ENCODE measurements around the gene WDR35.

The WDR35 gene

DNA sequence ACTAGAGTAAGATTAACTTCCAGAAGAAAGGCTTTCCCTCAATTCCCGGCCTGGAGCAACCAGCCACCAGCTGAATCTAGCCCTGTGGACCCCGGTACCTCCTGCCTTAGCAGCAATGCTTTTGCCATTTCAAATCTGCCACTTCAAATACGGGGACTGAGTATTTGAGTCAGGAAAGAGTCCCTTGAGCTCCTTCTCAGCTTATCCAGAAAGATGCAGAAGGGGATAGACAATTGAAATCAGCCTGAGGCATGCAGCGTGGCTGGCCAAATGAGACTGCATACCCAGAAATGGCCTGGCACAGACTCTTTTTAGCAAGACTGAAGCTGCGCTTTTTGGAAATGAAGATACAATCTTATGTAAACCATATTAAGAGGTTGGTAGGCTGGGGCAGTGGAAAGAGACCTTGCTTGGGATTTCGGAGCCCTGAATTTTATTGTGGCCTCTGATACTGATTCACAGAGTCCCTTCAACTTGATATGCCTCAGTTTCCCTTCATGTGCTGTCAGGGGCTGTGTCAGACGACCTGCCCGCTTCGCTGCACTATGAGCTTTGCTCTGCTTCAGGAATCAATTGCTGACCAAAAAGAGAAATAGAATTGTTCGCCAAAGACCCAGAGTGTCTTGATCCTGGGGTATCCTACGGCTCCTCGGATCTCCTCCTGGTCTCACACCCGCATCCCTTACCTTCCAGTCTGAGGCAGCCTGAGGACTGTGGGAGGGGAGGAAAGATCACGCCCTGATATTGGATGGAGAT is 21.5 kb upstream of the WDR35 start:
- DNase-seq, result no peak

DNA sequence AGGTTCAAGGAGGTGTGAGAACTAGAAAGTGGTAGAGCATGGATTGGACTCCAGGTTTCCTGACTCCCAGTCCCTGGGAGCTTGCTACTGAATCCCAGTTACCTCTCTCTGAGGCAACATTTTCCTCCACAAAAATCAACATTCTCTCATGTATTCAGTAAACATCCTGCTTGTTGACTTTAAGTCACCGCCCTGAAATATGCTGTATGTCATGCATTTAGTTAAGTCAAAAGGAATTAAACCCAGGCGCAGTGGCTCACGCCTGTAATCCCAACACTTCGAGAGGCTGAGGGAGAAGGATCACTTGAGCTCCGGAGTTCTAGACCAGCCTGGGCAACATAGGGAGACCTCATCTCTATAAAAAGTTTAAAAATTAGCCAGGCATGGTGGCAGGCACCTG is 18.8 kb upstream of the WDR35 start:
- DNase-seq, result no peak

DNA sequence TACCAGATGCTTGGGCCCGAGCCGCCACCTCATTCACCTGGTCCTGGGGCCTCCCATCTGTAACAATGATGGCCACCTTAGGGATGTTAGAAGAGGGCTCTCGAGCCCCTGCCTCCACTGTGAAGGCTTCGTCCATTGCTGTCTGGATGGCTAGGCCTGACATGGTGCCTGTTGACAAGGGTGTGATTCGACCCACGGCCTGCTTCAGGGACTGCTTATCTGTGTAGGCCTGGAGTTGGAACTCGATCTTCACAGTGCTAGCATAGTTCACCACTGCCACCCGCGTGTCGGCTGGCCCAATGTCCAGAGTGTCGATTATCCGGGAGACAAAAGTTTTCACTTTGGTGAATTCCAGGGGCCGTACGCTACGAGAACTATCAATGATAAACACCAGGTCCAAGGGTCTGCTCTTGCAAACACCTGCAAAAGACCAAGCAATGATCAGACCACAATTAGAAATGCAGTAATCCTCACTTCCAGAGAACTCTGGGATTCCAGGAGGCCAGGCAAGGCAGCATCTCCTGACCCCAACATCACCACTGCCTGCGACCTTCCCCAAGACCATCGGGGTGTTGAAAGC is 16.1 kb upstream of the WDR35 start:
- DNase-seq, result no peak

DNA sequence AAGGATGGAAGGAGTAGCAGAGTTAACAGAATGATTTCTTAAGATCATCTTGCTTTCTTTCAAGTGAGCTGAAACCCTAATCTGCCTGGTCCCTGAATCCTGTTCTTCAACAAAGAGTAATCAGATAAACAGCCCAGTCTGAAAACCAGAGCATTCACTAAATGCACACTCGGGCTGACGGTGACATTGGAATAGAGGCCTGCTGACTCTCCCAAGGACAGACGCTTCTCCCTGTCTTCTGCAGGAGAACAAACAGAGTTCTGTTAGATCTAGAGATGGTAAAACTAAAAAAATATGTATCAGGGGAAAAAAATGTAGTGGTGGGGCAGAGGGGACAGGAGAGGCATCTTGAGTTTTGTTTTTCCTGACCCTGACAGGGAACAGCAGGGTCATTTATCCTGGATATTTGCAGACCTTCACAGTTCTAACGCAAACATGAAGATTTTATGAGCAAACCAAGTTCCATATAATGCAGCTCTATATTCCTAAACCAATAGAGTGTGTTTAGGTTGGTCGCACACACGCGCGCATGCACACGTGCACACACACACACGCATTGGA is 15.2 kb upstream of the WDR35 start:
- DNase-seq, result no peak

DNA sequence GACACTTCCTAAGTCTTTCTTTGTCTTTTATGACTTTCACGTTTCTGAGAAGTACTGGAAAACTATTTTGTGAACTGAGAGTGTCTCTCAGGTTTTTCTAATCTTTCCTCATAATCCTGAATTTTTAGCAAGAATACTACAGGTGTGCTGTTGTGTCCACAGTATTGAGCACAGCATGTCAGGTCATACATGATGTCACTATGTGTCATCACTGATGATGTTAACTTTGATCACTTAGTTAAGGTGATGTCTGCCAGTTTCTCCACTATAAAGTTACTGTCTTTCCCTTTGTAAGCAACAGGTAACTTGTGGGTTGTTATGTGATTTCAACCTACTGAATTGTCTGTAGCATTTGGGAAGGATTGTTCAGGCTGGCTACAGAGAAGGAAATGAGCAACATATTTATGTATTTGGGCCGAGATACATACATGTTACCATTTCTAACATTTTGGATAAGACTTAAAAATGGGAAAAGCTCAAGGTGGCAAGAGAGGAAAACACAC is 11.5 kb upstream of the WDR35 start:
- no peak for DNase-seq

DNA sequence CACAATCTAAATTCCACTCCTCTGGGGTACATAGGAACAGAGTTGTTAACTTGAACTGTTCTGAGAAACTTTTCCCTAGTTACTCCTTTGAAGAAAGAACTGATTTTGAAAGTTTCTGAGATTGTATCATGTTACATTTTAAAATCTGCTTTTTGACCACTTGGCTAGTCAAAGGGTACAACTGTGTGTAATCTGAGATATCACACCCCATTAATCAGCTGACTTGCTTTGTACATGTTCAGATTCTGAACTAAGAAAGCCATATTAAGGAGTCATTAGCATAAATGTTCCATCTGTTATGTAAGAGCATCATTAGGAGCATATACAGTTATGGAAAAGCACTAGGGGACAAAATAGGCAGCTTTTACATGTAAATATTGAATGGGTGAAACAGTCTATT is 3.8 kb upstream of the WDR35 start:
- DNase-seq, result no peak

DNA sequence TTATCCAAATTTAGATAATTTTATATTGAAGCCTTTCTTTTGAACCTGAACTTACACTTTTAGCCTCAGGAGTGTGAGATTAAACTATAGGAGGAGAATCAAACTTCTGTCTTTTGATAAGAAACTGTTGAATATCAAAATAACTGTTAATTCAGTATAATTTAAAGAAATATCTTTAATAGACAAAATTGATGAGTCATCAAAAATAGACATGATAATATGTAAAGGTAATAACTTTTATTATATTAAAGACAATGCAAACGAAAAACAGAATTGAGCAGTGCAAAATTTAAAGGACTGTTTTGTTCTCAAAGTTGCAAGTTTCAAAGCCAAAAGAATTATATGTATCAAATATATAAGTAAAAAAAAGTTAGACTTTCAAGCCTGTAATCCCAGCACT is 2.0 kb upstream of the WDR35 start:
- no peak for DNase-seq

DNA sequence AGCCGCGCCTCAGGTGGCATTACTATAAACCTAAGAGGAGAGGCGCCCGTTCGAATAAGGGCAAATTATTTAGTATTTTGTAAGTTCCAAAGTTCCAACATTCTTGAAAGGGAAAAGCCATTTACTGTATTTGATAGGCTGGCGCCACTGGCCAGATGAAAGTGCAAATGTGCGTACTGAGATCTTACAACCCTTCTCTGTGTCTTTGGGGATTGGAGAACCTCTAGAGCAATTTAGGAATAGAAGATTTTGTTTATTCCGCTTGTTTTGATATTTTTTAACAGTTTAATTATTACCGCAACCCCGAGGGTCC is 467 bp upstream of the WDR35 start:
- DNase-seq, result no peak

DNA sequence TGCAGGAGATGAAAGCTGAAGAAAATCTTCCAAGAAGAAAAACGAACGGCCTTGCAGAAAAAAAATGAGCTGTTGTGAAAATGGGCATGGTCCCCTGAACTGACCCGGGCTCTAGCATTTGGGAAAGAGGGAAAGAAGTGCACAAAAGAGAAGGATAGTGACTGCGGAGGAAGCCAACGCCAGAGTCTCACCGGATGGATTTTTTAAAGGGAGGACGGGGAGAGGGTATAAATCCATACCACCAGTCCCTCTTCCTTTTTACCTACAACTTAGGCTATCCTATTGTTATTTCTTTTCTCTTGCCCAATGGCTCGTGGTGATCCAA is 601 bp downstream of the WDR35 start:
- DNase-seq, result no peak

DNA sequence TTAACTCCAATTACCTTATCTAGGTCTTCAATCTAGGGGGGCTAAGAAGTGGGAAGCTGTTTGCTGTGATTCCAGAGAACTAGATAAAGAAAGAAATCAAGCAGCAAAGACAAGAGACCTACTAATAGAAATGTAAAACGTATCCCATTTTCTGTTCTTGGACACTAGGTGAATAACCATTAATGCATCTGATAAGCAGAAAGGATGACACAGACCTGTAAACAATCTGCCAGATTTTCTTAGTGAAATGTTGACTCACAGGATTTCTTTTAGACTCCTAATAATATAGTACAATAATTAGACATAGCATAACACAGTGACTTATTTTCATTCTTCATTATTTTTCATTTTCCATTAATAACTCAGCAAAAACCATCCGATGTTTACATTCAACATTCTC is 1.3 kb downstream of the WDR35 start:
- DNase-seq, result no peak

DNA sequence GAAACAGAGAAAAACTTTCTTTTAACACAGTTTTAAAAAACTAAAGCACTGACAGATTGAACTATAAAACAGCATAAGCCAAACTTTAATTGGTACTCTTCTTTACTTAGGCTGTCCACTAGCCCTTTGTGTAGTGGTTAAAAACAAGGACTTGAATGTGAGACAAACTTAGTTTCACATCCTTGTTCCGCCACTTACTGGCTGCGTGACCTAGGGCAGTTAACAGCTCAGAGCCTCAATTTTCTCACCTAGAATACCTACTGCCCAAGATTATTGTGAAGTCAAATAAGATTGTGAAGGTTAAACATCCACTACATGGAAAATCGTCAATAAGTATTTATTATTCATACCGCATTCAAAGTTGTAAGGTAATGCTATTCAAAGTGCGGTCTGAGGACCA is 2.0 kb downstream of the WDR35 start:
- no peak for DNase-seq

DNA sequence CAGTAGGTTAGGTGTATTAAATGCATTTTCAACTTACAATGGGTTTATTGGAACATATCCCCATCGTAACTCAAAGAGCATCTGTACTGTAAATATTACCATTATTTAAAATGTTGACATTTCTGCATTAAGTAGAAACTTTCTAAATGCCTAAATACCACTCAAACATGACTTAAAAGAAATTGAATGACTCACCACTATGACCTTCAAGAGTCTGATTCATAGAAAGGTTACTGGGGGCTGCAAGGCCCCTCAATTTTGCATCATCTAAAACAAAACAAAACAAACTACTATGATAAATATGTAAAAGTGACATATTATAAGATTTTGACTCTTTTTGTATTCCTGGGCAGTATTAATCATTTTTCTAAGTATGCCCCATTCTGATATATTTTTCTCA is 7.6 kb downstream of the WDR35 start:
- DNase-seq, result no peak

DNA sequence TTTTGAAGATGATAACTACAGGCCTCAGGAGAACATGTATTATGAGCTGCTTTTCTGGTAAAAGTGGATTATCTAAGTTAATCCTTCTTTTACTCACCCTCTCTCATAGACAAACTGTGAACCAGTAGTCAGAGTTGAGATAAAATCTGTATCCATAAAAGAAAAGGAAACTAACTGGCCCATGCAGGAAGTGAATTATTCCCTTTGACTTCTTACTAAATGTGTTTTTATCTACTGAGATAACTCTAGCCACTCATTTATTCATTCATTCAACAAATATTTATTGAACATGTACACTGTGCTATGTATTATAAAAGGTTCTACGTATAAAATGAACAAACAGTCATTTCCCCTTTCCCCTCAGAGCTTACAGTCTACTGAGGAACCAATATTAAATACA is 10.0 kb downstream of the WDR35 start:
- DNase-seq, result no peak

DNA sequence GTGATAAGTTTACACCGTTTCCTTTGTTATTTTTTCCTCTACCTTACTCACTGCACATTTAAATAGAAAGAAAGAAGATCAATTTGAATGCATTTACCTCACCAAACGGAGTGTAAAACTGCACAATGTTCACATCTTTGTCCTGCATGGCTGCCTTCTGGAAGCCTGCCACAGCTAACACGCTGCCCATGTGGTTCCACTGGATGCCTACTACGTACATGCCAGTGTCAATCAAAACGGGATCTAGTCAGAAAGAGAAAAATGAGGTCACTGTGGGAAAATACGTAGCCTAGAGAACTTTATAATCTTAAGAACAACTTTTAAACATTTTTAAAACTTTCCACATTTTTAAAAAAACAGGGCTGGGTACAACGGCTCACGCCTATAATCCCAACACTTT is 16.4 kb downstream of the WDR35 start:
- no peak for DNase-seq

DNA sequence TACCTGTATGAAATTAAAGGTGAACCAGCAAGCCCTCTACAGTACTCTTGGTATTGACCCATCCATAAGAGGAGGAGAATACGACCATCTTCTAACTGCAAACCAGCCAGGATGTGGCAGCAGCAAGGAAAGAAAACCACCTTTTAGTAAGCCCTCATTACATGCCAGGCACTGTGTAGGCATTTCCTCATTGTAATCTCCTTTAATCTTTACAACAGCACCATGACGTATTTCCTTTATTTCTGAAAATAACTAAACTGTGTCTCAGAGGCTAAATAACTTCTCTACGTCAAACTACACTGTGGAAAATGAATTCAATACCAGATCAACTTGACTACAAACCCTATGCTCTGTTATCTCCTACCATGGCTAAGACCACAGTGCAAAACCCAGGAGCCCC is 18.2 kb downstream of the WDR35 start:
- DNase-seq, result no peak

DNA sequence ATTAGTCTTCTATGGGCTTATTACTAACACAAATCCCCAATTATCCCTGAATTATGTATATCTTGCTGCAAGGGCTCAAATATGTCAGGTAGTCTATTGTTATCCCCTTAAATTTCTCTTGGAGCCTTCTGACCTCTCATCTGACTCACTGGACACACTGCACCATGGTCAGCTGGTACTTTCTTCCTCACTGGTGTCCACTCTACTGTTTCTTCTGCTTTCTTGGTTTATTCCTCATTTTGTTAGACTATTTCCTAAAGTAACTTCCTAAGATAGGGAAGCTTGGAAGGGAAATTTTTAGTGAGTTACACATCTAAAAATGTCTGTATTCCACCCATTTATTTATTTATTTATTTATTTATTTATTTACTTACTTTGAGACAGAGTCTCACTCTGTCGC is 26.5 kb downstream of the WDR35 start:
- DNase-seq, result no peak

DNA sequence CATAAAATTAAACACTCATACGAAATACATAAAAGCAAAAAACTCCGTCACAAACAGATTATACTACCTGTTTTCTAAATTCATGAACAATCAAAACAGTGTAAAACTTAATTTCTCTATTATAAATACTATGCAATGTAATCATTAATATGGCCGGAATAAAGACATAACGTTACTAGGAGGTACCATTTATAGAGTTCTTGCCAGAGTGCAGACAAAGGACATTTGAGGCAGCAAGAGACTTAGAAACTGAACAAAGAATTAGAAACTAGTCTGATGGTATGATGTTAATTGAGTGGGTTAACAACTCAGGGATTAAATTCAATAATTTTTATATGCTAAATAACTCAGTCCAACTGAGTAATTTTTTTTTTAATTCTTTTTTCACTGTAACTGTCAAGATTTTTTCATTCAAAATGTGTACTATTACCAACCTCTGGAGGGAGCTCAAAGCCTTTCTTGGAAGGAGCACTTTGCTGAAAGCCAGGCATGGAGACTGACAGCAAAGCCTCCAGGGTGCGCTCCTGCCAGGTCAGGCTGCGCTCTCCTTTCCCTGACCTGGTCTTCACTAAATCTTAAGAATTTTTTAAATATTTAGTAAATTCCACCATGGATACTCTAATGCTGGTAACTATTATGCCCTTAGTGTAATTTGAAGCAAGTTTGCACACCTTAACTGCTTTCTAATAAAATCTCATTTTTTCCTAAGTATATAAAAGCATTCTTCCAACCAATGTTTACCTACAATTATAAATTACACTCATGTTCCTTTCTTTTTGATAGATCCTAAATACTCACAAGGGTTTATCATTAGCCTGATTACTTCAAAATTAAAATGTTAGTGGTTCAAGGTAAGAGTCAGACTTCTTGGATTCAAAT is 34.1 kb downstream of the WDR35 start:
- DNase-seq, result no peak

DNA sequence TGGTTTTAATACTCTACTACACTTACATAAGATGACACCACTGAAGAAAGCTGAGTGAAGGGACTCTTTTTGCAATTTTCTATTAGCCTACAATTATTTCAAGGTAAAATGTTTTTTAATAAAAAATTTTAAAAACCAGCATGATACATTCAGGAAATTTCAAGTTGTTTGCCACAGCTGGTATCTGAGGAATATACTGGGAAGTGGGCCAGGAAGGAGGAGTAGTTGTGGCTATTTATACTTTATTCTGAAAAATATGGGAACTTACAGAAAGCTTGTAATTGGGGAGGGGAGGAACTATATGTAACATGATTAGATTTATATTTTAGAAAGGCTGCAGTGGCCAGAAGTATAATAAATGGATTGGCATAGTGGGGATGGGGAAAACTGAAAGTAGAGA is 40.8 kb downstream of the WDR35 start:
- DNase-seq, result no peak

DNA sequence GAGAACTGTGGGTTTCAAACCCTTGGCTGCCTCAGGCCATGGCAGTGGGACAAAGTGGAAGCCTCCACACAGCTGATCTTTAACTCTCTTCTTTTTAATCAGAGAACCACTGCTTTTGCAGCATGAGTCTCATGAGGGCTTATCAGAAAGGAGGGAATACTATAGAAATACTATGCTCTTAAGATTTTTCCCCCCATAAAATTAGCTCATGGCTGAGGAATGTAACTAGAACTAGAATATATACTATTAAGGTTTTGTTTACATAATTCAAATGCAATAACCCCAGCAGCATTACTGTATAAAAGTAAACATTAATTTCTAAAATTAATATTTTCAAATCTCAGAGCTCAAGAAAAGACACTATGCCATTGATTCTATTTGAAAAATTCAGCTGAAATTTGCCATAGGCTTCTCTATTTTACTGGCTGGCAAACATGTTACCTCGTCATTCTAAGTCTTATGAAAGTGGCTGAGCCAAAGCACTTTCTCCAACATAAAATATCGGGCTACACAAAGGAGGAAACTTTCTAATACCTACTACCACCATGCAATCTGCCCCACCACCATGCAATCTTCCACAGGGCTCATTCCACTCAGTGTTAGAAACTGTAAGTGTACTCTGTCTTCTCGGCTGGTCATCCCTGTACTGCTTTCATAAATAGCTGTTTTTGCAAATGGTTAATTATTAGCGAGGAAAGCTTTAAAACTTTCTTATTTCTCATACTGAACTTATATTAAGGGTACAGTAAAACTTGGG is 42.5 kb downstream of the WDR35 start:
- DNase-seq, result no peak

DNA sequence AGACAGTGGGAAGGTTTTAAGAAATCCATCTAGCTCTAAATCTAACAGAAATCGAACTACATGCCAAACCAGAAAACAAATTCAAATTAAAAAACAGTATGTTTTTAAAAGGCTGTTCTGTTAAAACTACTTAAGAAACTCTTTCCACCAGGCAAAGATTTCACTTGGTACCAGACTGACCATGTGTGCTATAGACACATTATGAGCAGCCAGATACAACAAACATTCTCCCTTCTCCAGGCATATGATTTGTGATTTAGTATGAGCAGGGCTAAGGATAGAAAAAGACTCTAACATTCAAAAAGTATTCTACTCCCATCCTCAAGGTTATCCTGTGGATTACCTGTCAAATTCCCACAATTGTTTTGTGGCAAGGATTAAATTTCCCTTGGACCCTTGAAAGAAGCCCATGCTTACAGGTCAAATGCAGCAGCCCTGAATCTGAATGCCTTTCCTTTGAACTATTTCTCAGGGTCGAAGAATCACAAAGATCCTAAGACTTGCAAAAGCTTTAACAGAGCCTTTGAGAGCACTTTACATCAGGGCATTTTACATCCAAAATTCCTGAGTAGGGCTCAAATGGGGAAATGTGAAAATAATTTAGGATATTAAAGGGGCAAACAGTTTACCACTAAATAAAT is 45.6 kb downstream of the WDR35 start:
- DNase-seq, result no peak

DNA sequence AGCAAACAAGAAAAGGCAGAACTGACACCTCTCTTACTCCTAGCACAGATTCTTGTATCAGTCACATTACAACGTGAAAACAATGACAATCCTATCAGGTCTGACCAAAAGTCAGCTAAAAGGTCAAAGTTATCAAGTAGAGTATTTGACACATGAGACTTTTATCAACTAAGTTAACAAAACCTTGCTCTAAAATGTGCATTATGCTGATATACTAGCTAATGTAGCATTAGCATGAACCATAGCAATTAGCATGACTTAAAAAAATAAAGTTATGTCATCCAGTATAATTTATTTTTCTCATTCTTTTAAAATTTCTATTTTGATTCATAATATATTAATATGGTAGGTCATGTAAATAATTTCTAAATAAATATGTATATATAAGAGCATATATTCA is 46.7 kb downstream of the WDR35 start:
- DNase-seq, result no peak

DNA sequence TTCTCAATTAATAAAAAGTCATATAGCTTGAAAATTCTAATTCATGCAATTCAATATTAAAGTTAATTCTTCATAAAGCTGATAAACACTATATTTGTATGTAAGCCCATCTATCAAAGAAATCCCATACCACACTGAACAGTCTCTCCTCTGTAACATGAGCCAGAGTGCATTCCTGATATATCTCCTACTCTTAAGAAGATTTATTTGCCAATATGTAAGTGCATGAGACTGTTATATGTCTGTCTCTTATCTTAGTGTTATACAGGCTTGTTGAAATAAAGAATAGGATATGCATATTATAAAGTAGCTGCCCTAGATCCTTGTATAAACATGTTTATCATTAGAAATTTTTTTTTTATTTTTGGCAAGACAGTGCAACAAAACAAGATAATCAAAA is 47.7 kb downstream of the WDR35 start:
- no peak for DNase-seq

DNA sequence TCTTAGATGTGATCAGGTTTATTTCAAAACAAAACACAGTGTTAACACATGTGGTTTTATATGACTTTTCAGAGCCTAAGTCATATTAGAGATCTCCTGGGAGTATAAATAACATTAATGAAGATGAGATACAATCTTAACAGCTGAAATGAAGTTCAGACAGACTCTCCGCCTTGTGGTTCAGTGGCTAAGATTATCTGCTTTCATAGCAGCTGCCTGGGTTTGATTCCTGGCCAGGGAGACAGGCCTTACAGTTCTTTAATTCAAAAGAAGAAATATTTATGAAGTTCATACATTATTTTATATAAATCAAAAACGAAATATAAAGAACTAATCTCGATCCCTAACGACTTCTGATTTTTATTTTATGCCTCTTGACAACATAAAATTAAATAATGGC is 52.9 kb downstream of the WDR35 start:
- DNase-seq, result no peak
